Measurements from ENCODE around the gene FAM111A. TPM values are rescaled to one million over a fixed set of nuclear protein-coding genes. Genes with fewer than 3 reads are reported as not detected.

FAM111A gene
- total RNA-seq, 1 donor from 2014 or later: 44.7 TPM

DNA sequence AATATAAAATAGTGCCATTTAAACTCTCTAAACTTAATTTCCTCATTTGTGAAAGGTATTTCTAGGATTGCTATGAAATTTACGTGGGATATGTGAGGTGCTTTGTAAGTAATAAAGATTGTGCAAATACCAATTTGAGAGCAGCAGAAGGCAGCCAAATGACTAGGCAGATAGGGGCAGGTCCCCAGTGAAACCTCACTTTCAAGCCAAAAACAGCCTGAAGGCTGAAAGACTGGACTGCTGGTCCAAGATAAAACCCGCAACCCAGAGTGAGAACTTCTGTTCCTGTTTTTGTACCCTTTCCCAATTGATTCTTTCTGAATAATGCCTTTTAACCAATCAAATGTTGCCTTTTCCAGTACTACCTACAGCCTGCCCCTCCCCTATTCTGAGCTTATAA is 36.5 kb downstream of the FAM111A start:
- H3K4me3 ChIP-seq (ENCODE audit: low read depth, low read length): no peak overlapping the region
- DNase-seq (ENCODE audit: low read depth): no peak
- TF ChIP-seq, protein P1, sequence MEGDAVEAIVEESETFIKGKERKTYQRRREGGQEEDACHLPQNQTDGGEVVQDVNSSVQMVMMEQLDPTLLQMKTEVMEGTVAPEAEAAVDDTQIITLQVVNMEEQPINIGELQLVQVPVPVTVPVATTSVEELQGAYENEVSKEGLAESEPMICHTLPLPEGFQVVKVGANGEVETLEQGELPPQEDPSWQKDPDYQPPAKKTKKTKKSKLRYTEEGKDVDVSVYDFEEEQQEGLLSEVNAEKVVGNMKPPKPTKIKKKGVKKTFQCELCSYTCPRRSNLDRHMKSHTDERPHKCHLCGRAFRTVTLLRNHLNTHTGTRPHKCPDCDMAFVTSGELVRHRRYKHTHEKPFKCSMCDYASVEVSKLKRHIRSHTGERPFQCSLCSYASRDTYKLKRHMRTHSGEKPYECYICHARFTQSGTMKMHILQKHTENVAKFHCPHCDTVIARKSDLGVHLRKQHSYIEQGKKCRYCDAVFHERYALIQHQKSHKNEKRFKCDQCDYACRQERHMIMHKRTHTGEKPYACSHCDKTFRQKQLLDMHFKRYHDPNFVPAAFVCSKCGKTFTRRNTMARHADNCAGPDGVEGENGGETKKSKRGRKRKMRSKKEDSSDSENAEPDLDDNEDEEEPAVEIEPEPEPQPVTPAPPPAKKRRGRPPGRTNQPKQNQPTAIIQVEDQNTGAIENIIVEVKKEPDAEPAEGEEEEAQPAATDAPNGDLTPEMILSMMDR (conservative IDR thresholded peaks at IDR 0.05; ENCODE audit: low read depth, low read length): no peak

DNA sequence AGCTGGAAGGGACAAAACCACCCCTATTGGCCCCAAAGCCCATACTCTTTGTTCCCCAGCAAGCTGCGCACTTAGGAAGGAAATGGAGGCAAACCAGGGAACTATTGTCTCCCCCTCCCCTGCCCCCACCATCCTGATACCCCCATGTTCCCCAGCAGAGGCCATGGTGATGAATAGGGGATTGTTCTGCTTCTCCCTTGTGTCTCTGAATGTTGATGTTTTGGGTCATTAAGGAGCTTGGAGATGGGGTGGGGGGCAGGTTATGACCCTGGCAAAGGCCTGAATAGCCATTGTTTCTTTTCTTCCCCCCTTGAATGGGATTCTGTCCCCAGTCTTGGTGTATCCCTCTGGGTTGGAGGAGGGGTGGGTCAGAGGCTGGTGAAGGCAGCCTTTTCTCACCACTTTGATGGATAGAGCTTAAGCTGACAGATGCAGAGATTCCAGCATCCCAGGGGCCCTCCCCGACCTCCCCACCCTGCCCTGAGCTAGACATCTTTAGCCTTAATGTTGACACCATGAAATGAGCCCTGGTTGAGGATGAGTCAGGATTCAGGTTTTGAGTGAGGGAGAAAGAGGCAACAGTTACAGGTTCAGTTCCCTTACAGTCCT is 37.6 kb downstream of the FAM111A start:
- no peak for DNase-seq (ENCODE audit: low read depth)
- TF ChIP-seq, protein P1 (conservative IDR thresholded peaks at IDR 0.05; ENCODE audit: low read depth, low read length): no peak
- no peak overlapping the region for H3K4me3 ChIP-seq (ENCODE audit: low read depth, low read length)

DNA sequence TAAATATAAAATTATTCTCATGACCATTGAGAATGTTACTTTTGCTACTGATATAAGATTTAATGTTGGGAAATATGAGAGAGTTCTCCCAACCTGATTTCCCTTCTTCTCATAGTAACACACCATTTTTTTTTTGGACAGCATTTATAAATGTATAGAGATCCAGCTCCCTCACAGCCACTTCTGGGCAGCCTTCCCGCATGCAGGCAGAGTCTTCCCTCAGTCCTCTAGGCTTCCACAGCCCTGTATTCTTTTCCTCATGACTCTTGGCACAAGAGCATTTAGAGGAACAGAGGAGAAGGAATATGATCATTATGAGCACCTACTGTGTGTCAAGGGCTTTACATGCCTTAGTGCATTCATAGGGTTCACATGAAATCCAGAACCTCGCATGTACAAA is 38.3 kb downstream of the FAM111A start:
- TF ChIP-seq, protein P1 (conservative IDR thresholded peaks at IDR 0.05; ENCODE audit: low read depth, low read length): no peak
- no peak for DNase-seq (ENCODE audit: low read depth)
- no peak overlapping the region for H3K4me3 ChIP-seq (ENCODE audit: low read depth, low read length)

GRCh38 chr11:59181746-59182456 is 39.2 kb downstream of the FAM111A start:
- no peak for DNase-seq (ENCODE audit: low read depth)
- no peak overlapping the region for H3K4me3 ChIP-seq (ENCODE audit: low read depth, low read length)
- TF ChIP-seq, protein P1 (conservative IDR thresholded peaks at IDR 0.05; ENCODE audit: low read depth, low read length): no peak

GRCh38 chr11:59182457-59183151 is 39.9 kb downstream of the FAM111A start:
- no peak for DNase-seq (ENCODE audit: low read depth)
- TF ChIP-seq, protein P1 (conservative IDR thresholded peaks at IDR 0.05; ENCODE audit: low read depth, low read length): peak; percentile 56
- no peak overlapping the region for H3K4me3 ChIP-seq (ENCODE audit: low read depth, low read length)

DNA sequence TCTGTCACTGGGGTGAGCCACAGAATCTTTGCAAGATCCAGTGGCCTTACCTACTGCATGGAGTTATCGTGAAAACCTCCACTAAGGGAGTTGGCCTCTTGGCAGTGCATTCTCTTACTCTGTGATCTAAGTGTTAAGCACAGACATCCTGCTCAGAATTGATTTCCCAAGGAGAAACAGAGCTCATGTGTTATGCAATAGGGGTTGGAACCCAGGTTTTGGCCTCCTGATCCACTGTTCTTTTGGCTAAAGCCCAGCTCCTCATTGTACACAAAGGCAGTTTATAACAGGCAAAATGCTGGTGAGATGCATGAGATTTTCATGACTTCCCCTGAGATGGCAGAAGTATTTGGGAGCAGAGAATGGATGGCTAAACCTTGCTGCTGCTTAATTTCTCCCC is 41.1 kb downstream of the FAM111A start:
- no peak overlapping the region for H3K4me3 ChIP-seq (ENCODE audit: low read depth, low read length)
- TF ChIP-seq, protein P1 (conservative IDR thresholded peaks at IDR 0.05; ENCODE audit: low read depth, low read length): no peak
- no peak for DNase-seq (ENCODE audit: low read depth)
